NT2/D1 (cell line): Measurements from ENCODE around the gene TBCCD1.

Experiments
- YY1 ChIP-seq: IDR thresholded peaks from 2 replicates; pipeline ENCODE4 v1.6.1; 2011; ENCODE audit not compliant: insufficient read length, insufficient read depth
- ZNF274 ChIP-seq: IDR thresholded peaks from 2 replicates; pipeline ENCODE4 v1.6.1; 2011; ENCODE audit warnings: mild to moderate bottlenecking, low read depth, low read length

DNA sequence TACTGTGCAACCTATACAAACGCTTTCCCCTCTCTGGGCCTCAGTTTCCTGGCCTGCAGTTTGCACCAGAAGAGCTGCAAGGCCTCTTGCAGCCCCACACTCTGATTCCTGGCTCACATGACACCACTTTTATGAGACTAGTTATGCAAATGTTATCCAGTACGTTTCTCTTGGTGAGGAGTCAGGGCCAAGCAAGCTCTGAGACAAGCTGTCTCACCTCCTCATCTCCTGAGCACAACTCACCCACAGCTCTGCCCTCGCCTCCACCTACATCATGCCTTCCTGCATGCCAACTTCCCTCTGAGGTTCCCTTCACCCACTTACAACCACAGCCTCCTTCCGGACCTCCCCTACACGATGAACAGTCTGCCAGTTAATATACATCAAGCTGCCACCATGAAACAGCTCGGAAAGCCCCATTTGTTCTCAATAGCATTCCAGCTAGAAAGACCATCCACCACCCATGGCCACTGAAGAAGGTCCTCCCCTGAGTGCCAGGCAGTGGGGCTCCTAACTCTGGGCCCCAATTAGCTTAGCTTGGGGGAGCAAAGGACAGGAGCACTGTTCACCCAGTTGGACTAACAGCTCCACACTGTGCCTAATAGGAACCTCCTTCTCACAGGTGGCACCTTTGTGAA, 48.0 kb downstream of the TBCCD1 start:
- TF ChIP-seq ZNF274 (no peak), YY1 (no peak)
